HG03060 (cell line): Measurements from ENCODE around the gene MAFF.
"Not testable (repeated sequence)": the region's sequence is repeated elsewhere in the genome, so short reads cannot be mapped to it uniquely, and the experiment has no call there.

Experiments used
- ATAC-seq: cut with Tn5 transposase; IDR thresholded peaks from one replicate; pipeline ENCODE4 v1.9.1; 2021; ENCODE audit warnings: low read depth, moderate number of reproducible peaks; ENCODE audit not compliant: unreplicated experiment

Gene MAFF

DNA sequence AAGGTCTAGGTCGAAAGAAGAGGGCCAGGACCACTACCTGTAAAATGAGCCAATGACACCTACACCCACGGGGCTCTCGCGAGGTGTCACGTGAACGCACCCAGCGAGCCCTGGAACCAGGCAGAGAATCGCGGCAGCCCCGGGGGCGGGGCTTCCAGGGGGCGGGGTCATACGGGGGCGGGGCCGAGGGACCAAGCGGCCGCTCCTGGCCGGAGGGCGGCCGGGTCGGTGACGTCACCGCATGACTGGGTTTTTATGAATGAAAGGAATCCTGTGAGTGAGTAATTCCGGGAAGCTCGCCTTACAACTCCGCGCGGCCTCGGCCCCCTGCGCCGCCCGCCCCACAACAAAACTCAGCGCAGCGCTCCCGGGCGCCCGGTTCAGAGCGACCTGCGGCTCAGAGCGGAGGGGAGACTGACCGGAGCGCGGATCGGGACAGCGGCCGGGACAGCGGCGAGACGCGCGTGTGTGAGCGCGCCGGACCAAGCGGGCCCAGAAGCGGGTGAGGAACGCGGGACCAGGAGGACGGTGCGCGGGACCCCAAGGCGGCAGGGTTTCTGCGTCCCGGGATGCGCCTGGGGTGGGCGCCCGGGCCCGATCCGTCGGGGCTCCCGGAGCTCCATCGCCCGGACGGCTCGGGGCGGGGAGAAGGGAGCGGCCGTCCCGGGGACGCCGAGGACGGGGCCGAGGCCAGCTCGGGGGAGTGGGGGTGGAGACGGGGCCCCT, at the start of gene MAFF:
MAFF (plus strand) TSS at position 284 of the 726 bp plus-strand sequence. CDS start 11,860 bp downstream, outside the sequence.
- peak; percentile 41 for ATAC-seq

DNA sequence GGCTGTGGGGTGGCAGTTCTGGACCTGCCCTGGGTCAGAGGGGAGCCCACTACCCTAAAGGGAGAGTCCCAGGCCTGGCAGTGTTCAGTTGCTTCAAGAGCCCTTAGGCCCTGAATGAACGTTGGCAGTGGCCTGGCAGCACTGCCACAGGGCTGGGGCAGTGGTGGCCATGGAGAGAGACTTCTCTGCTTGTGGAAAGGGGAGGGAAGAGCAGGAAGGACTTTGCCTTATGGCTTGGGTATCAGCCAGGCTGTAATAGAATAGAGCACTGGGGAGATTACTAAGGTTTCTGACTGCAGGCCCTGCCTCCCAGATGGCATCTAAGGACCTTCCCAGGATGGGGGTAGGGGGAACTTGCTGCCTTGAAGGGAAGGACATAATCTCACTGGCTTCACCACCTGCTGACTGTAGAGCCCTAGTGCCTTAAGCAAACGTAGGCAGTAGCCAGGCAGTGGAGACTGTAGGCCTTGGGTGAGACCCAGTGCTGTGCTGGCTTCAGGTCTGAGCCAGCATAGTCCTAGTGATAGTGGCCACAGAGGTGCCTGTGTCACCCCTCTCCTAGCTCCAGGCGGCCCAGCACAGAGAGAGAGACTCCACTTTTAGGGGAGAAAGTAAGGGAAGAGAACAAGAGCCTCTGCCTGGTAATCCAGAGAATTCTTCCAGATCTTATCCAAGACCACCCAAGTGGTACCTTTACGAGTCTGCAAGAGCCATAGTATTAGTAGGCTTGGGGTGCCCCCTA, 47.8 kb upstream of the MAFF start:
- no peak for ATAC-seq

DNA sequence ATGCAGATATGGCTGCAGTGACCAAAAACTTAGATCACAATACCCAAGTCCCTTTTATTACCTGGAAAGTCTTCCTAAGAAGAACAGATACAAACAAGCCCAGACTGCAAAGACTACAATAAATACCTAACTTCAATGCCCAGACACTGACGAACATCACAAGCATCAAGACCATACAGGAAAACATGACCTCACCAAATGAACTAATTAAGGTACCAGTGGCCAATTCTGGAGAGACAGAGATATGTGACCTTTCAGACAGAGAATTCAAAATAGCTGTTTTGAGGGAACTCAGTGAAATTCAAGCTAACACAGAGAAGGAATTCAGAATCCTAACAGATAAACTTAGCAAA, 47.3 kb upstream of the MAFF start:
- ATAC-seq: not testable (repeated sequence)

DNA sequence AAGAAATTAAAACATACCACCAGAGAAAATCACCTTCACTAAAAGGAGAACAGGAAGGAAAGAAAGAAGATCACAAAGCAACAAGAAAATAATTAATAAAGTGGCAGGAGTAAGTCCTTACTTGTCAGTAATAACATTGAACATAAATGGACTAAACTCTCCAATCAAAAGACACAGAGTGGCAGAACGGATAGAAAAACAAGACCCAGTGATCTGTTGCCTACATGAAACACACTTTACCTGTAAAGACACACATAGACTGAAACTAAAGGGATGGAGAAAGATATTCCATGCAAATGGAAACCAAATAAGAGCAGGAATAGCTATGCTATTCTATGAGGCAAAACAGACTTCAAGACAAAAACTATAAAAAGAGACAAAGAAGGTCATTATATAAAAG, 46.1 kb upstream of the MAFF start:
- no peak for ATAC-seq

DNA sequence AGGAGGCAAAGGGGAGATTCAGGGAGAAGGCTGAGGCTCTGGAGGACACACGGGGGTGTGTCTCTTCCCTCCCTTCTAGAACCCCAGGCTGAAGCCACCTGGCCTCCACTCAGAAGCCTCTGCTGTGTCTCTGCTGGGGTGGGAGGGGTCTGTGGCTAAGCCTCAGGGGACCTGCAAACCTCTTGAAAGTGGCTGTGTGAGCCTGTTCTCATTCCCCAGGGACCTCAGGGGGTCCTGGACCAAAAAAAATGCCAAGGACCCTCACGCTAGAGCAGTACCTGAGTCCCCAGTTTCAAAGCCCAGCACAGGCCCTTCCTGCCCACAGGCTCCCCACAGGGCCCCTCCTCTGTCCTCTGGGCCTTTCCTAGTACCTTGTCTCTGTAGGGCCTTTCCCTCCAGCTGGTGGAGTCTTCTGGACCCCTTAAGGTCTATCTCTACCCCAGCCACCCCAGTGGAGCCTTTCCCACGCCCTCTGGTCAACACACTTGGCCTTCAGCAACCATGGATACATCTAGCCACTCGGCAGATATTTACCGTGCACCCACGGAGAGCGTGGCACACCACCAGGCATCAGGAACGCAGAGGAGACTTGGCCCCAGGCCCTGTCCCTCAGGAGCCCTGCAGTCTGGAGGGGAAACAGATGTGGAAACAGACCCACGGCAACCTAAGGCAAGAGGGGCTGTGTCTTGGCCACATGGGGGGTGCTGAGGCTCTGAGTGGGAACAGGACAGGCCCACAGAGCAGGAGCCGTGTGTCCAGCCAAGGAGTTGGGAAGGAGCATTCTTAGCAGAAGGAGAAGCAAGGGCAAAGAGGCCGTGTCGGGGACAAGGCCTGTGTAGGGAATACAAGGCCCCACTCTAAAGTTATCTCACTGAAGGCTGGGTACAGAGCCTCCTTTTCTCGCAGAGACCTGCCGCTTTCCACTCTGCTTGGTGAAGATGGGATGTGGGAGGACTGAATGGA, 38.6 kb upstream of the MAFF start:
- ATAC-seq: no peak

DNA sequence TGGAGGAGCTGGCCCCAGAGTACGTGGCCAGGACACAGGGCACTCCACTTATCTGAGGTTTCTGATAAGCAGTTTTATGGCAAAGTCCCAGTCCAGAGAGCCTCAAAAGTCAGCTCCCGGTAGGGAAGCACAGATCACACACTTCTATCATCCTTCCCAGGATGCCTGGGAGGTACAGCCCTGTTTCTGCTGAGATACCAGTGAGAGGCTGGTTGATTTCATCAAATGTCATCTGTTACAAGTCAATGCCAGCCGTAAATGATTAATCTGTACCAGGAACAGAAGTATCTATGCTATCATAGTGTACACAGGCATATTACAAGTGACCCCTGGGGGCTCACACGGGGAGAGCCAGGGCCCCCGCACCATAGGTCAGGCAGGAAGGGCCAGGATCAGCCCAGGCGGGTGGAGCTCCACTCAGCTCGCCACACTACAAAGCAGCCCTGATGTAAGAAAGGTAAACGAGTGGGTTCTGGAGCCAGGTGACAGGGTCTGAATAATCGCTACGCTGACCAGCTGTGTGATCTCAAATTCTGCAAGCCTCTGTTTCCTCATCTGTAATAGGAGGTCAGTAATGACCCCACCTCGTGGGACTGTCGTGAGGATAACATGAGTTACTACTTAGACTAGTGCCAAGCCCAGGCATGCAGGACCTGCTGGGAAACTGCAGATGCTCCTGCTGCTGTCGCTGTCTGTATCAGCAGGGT, 37.8 kb upstream of the MAFF start:
- ATAC-seq: no peak

DNA sequence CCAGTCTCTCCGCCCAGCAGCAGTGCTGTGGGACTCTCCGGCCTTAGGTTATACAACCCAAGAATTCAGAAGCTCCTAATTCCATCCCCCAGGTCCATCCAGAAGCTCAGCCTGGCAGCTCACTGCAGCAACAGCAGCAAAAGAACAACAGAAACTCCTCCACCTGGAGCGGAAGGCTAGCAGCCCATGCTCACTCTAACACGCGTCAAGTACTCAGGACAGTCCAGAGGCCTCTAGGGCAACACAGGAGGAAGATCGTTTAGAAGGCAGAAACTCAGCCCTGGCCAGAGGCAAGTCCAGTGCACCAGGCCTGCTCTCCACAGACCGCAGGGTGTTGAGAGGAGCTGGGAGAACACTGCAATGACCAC, 37.3 kb upstream of the MAFF start:
- ATAC-seq: no peak

DNA sequence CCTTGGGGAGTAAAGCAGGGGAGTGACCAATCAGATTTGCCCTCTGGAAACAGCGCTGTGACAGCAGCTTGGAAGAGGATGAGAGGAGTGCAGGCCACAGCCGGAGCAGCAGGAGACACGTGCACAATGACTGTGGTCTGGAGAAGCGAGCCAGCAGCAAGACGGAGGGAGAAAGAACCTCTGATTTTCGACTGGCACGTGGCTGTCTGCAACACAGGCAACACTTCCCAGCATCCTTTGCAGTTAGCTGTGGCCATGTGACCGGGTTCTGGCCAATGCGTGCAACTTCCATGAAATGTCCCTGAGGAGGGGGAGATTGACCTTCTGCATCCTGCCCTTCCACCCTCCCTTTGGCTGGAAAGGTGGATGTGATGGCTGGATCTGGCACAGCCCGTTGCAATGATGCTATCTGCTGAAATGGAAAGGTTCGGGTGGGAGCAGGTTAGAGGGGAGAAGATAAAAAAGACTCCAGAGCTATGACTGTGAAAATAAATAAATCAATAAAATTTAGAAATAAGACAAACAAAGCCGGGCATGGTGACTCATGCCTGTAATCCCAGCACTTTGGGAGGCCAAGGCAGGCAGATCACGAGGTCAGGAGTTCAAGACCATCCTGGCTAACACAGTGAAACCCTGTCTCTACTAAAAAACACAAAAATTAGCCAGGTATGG, 35.7 kb upstream of the MAFF start:
- ATAC-seq: no peak

DNA sequence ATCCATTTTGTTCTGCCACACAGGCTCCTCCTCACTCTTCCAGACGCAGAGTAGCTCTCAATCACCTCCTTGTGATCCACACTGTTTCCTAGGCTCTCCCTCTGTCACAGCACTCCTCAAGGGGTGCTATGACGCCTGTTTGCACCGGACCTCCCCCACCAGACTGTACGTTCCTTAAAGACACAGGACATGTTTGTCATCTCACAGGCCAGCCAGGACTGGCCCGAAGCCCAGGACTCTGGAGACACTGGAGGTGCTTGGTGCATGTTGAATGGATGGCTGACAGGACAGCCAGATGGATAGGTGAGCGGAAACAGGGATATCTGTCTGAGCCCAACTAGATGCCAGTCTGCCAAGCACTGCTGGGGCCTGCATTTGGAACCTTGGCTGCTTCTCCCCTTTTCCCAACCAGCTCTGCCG, 33.8 kb upstream of the MAFF start:
- ATAC-seq: no peak

DNA sequence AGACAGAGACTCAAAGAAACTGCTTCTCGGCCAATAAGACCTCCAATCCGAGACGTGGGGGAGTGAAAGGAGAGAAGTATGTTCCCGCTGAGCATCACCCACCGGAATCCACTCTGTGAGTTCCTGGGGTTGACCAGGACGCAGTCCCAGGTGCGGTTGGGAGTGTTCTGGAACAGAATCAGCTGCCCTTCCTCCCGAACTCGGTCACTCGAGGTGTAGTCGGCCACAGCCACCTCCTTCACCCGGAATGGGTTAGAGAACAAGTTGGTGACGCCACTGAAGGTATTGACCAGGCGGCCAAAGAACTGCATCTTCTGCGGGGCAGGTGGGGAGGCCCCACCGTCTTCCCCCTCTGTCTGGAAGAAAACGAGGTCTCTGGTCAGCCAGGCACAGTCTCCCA, 32.7 kb upstream of the MAFF start:
- ATAC-seq: no peak

DNA sequence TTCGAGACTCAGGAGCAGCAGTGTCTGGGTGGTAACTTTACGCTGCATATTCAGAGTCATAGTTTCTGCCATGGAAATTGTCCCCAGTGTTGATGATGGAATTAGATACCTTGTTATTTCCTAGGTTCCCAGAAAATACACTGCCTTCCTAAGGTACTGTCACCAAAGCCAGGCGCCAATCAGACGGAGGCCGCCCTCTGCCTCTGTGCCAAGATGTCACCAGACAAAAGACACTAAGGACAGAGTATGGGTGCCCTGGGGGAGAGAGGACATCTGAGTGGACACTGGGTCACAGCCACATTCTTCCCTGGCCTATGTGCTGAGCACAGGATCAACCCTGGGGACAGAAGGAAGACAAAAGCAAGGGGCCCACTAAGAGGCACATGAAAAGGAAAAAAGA, 31.3 kb upstream of the MAFF start:
- ATAC-seq: no peak

DNA sequence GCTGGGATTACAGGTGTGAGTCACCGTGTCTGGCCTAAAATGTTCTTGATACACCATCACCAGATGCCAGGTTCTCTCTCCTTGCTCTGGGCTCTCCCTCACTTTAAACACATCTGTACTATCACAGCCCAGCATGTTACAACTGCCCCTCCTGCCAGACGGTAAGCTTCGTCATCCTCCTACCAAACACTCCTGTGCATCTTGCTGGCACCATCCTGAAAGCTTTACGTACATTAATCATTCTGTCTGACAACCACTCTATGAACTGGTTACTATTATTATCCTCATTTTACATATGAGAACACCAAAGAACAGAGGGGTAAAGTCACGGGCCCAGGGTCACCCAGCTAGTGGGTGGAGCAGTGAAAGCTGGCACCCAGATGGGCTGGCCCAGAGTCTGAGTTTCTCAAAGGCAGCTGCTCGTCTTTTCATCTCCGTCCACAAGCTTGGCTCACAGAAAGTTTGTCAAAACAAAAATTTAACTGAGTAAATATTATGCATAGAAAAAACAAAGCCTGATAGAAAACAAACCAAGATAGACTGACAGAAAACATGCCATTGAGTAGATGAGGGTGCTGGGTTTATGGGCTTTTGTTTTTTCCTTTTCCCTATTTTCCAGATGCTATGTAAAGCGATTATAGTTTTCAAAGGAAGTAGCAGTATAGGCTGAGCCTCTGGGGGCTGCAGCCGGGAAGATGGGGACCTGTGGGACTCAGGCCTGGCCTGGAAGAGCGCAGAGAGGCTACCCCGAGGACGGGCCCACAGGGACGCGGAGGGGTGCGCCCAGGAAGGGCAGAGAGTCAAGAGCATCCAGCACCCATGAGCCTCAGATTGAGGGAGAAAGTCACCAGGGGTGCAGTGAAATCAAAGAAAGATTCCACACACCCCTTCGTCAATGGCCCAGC, 29.6 kb upstream of the MAFF start:
- ATAC-seq: no peak

DNA sequence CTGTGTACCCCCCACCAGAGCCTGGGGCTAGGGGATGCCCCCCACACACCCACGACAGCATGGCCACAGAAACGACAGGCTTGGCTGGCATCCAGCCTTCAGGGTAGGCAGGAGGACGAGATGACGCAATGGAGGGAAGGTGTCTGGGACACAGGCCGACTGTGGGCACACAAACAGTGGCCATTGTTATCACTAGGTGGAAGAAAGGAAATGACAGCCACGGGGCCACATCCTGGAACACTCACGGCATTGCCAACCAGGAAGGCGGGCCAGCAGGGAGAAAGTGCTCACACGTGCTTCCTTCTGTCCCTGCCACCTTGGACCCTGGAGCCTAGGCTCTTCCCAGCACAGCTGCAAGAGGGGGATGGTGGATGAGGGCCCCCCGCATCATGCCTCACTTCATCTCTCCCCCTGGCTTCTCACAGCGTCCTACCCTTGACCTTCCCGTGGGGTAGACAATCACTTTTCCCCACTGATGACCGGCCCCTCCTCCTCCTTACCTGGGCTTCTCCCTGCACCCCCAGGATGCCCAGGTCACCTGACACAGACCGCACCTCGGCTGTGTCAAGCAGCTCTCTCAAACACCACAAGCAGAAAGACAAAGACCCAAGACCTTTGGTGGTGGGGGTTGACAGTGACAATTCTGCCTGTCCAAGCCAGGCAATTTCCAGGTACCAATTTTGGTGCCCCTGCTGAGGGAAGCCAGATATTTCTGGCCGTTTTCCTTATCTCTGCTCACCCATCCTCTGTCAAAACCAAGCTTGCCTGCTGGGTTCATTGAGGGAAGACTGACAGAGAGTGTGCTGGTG, 28.8 kb upstream of the MAFF start:
- ATAC-seq: no peak

DNA sequence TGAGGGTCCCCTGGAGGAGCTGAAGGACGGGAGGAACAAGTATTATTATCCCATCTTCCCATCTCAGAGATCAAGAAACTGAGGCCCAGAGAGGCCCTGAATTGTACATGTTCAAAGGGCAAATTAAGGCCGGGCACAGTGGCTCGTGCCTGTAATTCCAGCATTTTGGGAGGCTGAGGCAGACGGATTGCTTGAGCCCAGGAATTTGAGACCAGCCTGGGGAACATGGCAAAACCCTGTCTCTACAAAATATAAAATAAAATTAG, 28.2 kb upstream of the MAFF start:
- ATAC-seq: no peak

DNA sequence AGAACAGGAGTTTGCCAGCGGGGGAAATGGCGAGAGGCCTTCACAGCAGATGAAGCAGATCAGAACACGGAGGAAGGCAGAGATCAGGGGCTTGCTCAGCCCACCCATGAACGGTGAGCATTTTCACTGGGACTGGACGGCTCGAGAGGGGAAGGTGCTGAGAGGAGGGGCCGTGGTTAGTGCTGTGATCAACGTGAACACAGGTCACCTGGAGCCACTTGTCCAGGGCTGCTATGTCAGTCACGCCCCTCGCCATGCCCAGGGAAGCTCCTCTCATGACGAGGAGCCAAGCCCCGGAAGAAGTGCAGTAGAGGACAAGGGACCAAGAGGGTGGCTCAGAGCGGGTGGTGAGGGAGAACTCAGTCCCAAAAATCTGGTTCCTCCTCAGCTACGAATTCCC, 27.2 kb upstream of the MAFF start:
- ATAC-seq: no peak

DNA sequence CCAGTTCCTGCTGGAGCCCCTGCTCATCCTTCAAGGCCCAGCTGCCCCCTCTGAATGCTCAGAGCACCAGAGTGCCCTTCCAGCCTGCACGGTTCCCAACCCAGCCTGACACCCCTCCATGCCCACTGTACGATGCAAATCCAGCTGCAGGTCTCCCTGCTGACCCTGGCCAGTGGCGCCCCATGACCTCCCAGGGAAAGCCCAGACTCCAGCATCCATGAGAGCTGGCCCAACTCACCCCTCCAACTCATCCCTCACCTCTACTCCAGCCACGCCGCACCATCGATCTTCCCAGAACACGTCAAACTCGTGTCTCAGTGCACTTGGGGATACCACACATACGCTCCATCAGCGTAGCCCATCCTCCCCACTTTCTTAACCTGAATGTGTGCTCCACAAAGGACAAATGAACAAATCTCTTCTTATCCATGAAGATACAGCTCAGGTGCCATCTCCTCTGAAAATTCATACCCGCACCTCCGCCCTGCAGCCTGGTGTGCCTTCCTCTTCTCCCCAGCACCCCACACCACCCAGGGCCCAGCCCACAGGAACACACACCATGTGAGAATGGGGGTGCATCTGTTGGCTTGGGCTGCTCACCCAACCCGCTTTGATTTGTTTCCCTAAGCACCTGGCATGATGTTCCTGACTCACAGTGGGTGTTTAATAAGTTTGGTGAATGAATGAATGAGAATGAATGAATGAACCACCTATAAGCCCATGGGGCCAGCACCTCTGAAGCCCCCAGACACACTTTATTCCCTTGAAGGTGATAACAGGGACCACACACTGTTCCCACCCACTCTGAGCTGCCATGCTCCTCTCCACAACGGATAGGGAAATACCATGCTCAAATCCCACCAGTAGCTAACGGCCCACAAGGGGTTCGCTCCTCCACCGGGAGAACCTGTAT, 26.3 kb upstream of the MAFF start:
- ATAC-seq: no peak

DNA sequence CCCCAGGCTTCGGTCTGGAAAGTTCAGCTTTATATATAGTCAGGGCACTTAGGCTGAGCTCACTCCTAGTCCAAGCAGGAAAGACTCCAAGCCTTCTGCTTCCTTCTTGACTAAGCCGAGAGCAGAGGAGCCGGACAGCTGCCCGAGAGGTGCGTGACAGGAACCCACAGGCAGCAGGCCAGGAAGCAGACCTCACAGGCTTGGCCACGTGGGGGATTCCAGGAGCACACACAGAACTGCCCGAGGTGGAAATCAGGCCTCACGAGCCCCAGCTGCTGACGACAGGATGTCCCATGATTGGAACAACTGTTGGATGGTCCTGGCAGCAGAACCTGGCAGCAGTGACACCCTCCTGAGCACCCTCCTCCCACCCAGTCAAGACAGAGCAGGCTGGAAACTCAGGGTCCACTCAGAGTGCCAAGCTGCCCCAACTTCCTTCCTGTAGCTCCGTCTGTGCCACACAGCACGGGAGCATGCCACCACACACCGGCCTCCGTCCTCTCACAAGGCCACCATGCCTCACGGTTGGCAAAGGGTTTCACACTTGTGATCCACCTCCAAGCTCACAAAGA, 25.5 kb upstream of the MAFF start:
- ATAC-seq: no peak
